Pancreas (tissue), 10 donors: ENCODE results near the gene ABTB2. TPM values are rescaled to one million over a fixed set of nuclear protein-coding genes. Genes with fewer than 3 reads are reported as not detected.

Experiments
- ATAC-seq, 4 donors: fragments of 200-7000 bp; cut with Tn5 transposase; one replicate each; pipeline versions ENCODE4 v1.8.0 to v1.9.1; 2020; ENCODE audit warnings: mild to moderate bottlenecking in 4 of 4, moderate library complexity in 4 of 4
- DNase-seq, 6 donors: peaks; one replicate each; pipeline ENCODE4 v3.0.0-alpha.2; 2020
- FAIRE-seq: peaks from 2 replicates; lab custom pipeline; 2012; peaks lifted over from hg19 to GRCh38; lab: Jason Lieb, UNC
- H3K27ac ChIP-seq, 4 donors: fragments of 200-600 bp; sonication (generic); 1 replicate in 3 of 4; 2 replicates in 1 of 4; pipeline versions ENCODE4 v1.5.0 to v1.8.0; 2020
- H3K27me3 ChIP-seq, 4 donors: fragments of 200-600 bp; one replicate each; pipeline ENCODE4 v1.8.0; 2021
- H3K36me3 ChIP-seq, 3 donors: fragments of 200-600 bp; sonication (generic) in 1 of 3; one replicate each; pipeline versions ENCODE4 v1.5.0 to v1.8.0; 2020 to 2021
- H3K4me1 ChIP-seq, 3 donors: fragments of 200-600 bp; one replicate each; pipeline ENCODE4 v1.8.0; 2021
- H3K4me3 ChIP-seq, 4 donors: fragments of 200-600 bp; sonication (generic) in 2 of 4; one replicate each; pipeline versions ENCODE4 v1.5.0 to v1.8.0; 2020 to 2021
- H3K9me3 ChIP-seq, 4 donors: fragments of 200-600 bp; one replicate each; pipeline ENCODE4 v1.8.0; 2021
- CTCF ChIP-seq, 4 donors: fragments of 200-600 bp; sonication (generic) in 3 of 4; IDR thresholded peaks; one replicate each; pipeline versions ENCODE4 v1.5.0 to v1.8.0; 2021; ENCODE audit warnings: antibody characterized with exemption in 4 of 4
- WGBS, 2 donors: extraction: QIAGEN DNeasy Blood & Tissue Kit; methylation state at CpG; one replicate each; pipeline ENCODE4 v1.1.7; 2013; 5-methylcytosine and 5-hydroxymethylcytosine counted together
- intact Hi-C, 3 donors: fragments of 100-400 bp; cut with DNase I; formaldehyde crosslinking; loops; one replicate each; pipeline versions ENCODE4 v1.11.1 to v1.14.2; 2022
- polyA plus RNA-seq, 2 donors: library from polyadenylated mRNA; stranded (reverse); fragments of 200-250 nt; gene quantifications; one replicate each; pipeline ENCODE4 v1.2.3, GENCODE V29; 2013
- total RNA-seq, 6 donors: library from RNA; stranded (reverse); fragmentation: NEBNext Ultra II Directional in 4 of 6; extraction: Animal tissue kit (Norgen Biotek cat#: 25700) in 4 of 6; gene quantifications; one replicate each; pipeline versions ENCODE4 v1.2.1 to v1.2.4, GENCODE V29; 2021 to 2023
- donor health status: healthy with polysubstance abuse.
- donor health status: DM: no; HTN: no; CAD: no; lungs with moderate emphysema.
- donor health status: DM: no; HTN: no; CAD: no.
- donor health status: control.
- donor health status: control.
- donor health status: Bipolar disorder and iron deficiency.
- donor health status: DM: yes; HTN: yes; CAD: no.
- donor health status: DM: no; HTN: no; CAD: no.
- donor health status: DM: no; HTN: no; CAD: no.
- donor health status: DM: yes; HTN: yes; CAD: no.

Gene ABTB2
- total and polyA plus RNA-seq, 8 donors, result 0.63 to 4.4 (median 1.9) TPM

- no peaks in the 10 kb centered on the region for H3K36me3 ChIP-seq
- DNase-seq, result no peak
- H3K27me3 ChIP-seq, result no peaks in the 10 kb centered on the region
- no peak overlapping the region for H3K27ac ChIP-seq
- ATAC-seq, result no peak
- H3K4me1 ChIP-seq, result no peaks in the 10 kb centered on the region
- WGBS, 2 donors, result 73 to 76% methylated on average over 5 of the region's 5 CpGs
- H3K4me3 ChIP-seq, result no peak overlapping the region
- H3K9me3 ChIP-seq, result no peaks in the 10 kb centered on the region
- intact Hi-C loops, result no loop called here
- FAIRE-seq, result no peak
- TF ChIP-seq CTCF (IDR thresholded peaks at IDR 0.05), result no peak
Observed at GRCh38 chr11:34209809-34210208, 148.0 kb downstream of the ABTB2 start.

DNA sequence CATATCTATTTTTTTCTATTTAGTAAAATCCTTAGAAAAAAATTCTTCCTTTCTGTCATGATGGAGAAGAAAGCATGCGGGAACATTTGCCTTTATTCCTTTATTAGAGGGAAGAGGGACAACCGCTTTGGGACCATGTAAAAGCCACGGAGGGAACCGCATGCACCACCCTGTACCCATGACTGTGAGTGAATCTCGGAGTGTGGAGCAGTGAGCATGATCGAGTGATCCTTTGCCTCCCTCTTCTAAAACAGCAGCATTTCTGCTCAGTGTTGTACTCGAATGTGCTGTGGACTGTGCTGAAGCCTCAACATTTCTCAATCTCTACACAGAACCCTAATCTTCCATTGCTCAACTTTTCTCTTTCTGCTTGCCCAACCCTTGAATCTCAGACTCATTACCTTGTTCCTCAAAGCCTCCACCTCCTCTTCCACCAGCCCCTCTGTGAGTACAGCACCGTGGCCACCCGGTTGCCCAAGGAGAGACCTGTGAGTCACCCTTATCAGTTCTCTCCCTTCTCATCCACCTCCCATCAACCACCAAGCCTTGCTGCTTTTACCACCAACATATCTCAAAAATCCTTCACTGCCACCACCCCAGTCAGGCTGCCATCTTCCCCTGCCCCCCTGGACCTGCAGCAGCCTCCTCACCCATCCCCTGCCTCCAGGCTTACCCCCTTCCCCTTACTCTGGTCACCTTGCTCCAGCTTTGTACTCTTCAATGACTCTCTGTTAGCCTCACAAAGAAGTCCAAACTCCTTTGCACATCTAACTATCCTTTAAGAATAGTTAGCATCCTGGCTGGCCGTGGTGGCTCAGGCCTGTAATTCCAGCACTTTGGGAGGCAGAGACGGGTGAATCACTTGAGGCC lies 149.3 kb downstream of the ABTB2 start:
- intact Hi-C loops, result no loop called here
- FAIRE-seq (no peak), ATAC-seq (peak in 1 of 4 donors; percentile 29), DNase-seq (no peak)
- WGBS, 2 donors, result 77 to 90% methylated on average over 11 of the region's 11 CpGs
- no peak for TF ChIP-seq CTCF (IDR thresholded peaks at IDR 0.05)
- Histone ChIP-seq H3K4me3 (no peak overlapping the region), H3K9me3 (no peaks in the 10 kb centered on the region), H3K36me3 (no peaks in the 10 kb centered on the region), H3K4me1 (no peaks in the 10 kb centered on the region), H3K27me3 (no peaks in the 10 kb centered on the region), H3K27ac (no peak overlapping the region)

GRCh38 chr11:34207487-34208180 lies 150.2 kb downstream of the ABTB2 start:
- no peak for TF ChIP-seq CTCF (IDR thresholded peaks at IDR 0.05)
- Histone ChIP-seq H3K36me3 (no peaks in the 10 kb centered on the region), H3K27me3 (no peaks in the 10 kb centered on the region), H3K27ac (no peak overlapping the region), H3K9me3 (no peaks in the 10 kb centered on the region), H3K4me3 (no peak overlapping the region), H3K4me1 (no peaks in the 10 kb centered on the region)
- intact Hi-C loops, result no loop called here
- no peak for ATAC-seq
- DNase-seq, result no peak
- 81 to 93% methylated on average over 5 of the region's 5 CpGs for WGBS, 2 donors
- FAIRE-seq, result no peak

- Histone ChIP-seq H3K4me3 (no peak overlapping the region), H3K36me3 (no peaks in the 10 kb centered on the region), H3K9me3 (no peaks in the 10 kb centered on the region), H3K4me1 (no peaks in the 10 kb centered on the region), H3K27ac (no peak overlapping the region), H3K27me3 (no peaks in the 10 kb centered on the region)
- TF ChIP-seq CTCF (IDR thresholded peaks at IDR 0.05), result no peak
- ATAC-seq (no peak), FAIRE-seq (no peak), DNase-seq (no peak)
- WGBS, 2 donors, result 57 to 65% methylated on average over 6 of the region's 6 CpGs
- intact Hi-C loops, result no loop called here
Observed at GRCh38 chr11:34206407-34207300, 151.2 kb downstream of the ABTB2 start.
